ENCODE results near the gene SHTN1. TPM values are rescaled to one million over a fixed set of nuclear protein-coding genes. Genes with fewer than 3 reads are reported as not detected.

SHTN1 gene
- total RNA-seq, 4 donors from 2014 or later, result 16.8 to 45.8 (median 20.4) TPM

DNA sequence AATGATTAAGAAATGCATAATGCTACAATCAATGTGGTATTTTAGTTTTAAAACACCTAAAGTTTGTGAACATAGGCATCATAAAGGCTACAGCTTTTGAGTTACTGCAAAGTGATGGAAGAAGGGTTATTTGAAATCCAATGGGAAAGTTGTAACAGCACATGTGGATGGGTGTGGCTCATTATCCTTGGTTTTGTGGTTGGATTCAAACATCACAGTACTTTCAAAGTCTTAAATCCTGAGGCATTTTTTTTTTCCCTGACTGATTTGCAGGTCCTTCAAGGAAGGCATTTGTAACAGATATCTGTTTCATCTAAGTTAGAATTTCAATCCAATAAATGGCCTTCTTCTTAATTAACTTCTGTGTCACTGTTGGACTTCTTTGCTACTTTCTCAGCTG, 9.8 kb upstream of the SHTN1 start:
- no peak overlapping the region for H3K4me3 ChIP-seq
- TF ChIP-seq, protein P1, sequence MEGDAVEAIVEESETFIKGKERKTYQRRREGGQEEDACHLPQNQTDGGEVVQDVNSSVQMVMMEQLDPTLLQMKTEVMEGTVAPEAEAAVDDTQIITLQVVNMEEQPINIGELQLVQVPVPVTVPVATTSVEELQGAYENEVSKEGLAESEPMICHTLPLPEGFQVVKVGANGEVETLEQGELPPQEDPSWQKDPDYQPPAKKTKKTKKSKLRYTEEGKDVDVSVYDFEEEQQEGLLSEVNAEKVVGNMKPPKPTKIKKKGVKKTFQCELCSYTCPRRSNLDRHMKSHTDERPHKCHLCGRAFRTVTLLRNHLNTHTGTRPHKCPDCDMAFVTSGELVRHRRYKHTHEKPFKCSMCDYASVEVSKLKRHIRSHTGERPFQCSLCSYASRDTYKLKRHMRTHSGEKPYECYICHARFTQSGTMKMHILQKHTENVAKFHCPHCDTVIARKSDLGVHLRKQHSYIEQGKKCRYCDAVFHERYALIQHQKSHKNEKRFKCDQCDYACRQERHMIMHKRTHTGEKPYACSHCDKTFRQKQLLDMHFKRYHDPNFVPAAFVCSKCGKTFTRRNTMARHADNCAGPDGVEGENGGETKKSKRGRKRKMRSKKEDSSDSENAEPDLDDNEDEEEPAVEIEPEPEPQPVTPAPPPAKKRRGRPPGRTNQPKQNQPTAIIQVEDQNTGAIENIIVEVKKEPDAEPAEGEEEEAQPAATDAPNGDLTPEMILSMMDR (IDR thresholded peaks at IDR 0.05), result no peak
- no peak for TF ChIP-seq POLR2A (IDR thresholded peaks at IDR 0.05)
- no peak for TF ChIP-seq POLR2AphosphoS5 (IDR thresholded peaks at IDR 0.05)
- H3K4me1 ChIP-seq, result no peaks in the 10 kb centered on the region
- DNase-seq, result no peak
- no peak overlapping the region for H3K27ac ChIP-seq
- H3K9me3 ChIP-seq, result no peaks in the 10 kb centered on the region
- intact Hi-C loops (cut with DNase I; ENCODE audit: low total_unique reads), result no loop called here
- no peaks in the 10 kb centered on the region for H3K27me3 ChIP-seq
- in situ Hi-C loops (cut with MboI; ENCODE audit: low pct_ligation_motif_present in 1 of 4, low pct_unique_long_range_greater_than_20kb in 1 of 4, low sequenced_read_pairs in 3 of 4), result no loop called here
- no peaks in the 10 kb centered on the region for H3K36me3 ChIP-seq

DNA sequence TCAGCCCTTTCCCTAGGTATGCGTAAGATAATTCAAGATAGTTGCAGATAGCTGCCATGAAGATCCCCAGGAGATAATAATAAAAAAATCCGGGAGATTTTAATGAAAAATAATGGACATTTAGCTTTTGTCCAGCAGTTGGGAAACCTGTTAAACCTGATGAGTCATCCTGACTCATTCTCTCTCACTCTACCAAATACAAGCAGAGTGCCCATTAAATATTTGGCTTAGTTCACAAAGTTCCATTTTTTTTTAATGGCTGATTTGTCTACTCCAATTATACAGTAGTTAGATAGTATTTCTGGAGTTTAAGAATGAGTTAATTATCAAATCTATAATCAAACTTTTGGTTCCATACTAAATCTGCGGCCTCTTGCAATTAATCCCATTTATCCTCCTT, 2.1 kb upstream of the SHTN1 start:
- 92 to 94% methylated on average over 3 of the region's 3 CpGs for WGBS, 2 donors (ENCODE audit: low coverage in 1 of 2)
- Histone ChIP-seq H3K27ac (no peak overlapping the region), H3K9me3 (no peaks in the 10 kb centered on the region), H3K36me3 (no peaks in the 10 kb centered on the region), H3K27me3 (peaks cover 6% of the 10 kb centered on the region), H3K4me3 (no peak overlapping the region), H3K4me1 (peaks cover 0 to 14% (median 9%) of the 10 kb centered on the region in 4 donors)
- TF ChIP-seq EP300 (IDR thresholded peaks at IDR 0.05; ENCODE audit: low read depth), result no peak
- TF ChIP-seq POLR2A (IDR thresholded peaks at IDR 0.05), result no peak
- TF ChIP-seq POLR2AphosphoS5 (IDR thresholded peaks at IDR 0.05), result no peak
- TF ChIP-seq, protein P1 (IDR thresholded peaks at IDR 0.05), result no peak
- intact Hi-C loops (cut with DNase I; ENCODE audit: low total_unique reads) (no loop called here), in situ Hi-C loops (cut with MboI; ENCODE audit: low pct_ligation_motif_present in 1 of 4, low pct_unique_long_range_greater_than_20kb in 1 of 4, low sequenced_read_pairs in 3 of 4) (no loop called here)
- DNase-seq, result no peak

DNA sequence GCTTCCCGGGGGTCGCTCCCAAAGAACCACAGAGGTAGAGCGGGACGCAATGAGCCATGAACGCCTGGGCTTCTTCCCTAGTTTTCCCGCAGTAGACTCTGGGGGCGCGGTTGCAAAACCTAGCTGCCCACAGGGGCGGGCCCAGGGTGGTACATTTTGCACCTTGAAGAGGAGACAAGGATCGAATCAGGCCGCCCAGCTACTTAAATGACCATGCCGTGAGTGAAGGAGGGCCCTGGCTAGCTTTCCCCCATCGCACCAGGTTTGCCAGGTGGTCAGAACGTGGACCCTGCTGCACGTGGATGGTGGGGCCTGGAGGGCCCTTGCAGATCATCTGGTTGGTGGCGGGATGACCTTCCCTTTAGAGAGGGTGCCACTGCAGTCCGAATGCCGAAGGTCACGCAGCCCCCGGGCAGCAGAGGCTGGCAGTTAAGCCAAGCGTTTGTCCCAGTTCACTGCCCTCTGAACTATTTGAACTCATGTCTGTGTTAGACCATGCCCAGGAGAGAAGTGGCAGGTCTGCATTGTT, 604 bp upstream of the SHTN1 start:
- in situ Hi-C loops (cut with MboI; ENCODE audit: low pct_ligation_motif_present in 1 of 4, low pct_unique_long_range_greater_than_20kb in 1 of 4, low sequenced_read_pairs in 3 of 4), result no loop called here
- DNase-seq, result peak; percentile 9
- peaks cover 6% of the 10 kb centered on the region for H3K27me3 ChIP-seq
- intact Hi-C loops (cut with DNase I; ENCODE audit: low total_unique reads), result no loop called here
- no peaks in the 10 kb centered on the region for H3K9me3 ChIP-seq
- H3K36me3 ChIP-seq, result no peaks in the 10 kb centered on the region
- H3K27ac ChIP-seq, result peak overlapping the region; percentile 88 to 91 (median 89)
- TF ChIP-seq POLR2A (IDR thresholded peaks at IDR 0.05) (no peak), EP300 (IDR thresholded peaks at IDR 0.05; ENCODE audit: low read depth) (no peak), POLR2AphosphoS5 (IDR thresholded peaks at IDR 0.05) (no peak)
- TF ChIP-seq, protein P1 (IDR thresholded peaks at IDR 0.05), result no peak
- peaks cover 0 to 14% (median 9%) of the 10 kb centered on the region in 4 donors for H3K4me1 ChIP-seq
- H3K4me3 ChIP-seq, result peak overlapping the region; percentile 56 to 73 (median 68)
- 20% methylated on average over 19 of the region's 21 CpGs; no CpG with 5 or more reads in 1 of the 2 donors for WGBS, 2 donors (ENCODE audit: low coverage in 1 of 2)

DNA sequence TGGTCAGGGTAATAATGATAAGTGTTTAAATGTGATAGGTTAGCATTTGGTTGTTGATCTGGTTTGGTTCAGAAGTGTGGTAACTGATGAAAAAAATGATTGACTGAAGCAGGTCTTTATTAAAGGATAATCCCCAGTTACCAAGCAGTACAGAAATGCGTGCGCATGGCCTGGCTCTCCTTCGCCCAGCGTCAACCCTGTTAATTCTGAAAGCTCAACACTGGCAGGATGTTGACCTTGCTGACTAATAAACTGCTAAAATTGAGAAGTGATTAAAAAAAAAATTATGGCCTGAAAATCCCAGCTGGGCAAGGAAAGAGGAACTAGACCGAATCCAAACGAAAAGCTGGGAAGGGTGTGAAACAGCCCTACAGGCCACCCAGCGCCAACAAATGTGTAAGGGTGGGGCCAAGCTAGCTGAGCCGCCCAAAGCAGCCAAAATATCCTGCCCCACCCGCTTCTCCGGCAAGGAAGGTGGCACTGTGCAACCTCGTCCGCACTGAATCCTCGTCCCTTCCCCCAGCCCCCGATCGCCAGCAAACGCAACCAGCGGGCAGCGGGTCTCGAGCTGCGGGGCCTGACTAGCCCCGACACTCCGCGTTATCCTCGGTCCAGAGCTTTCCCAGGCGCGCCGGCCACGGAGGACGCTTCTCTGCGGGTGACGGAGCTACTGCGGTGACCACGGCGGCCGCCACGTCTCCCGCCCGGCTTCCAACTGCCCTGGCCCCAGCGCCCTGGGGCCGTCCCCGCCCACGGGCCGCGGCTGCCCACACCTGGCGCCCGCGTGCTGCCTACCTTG, 561 bp downstream of the SHTN1 start:
- Histone ChIP-seq H3K27ac (peak overlapping the region; percentile 88 to 91 (median 89)), H3K27me3 (peaks cover 6% of the 10 kb centered on the region), H3K9me3 (no peaks in the 10 kb centered on the region), H3K4me1 (peaks cover 0 to 14% (median 9%) of the 10 kb centered on the region in 4 donors), H3K4me3 (peak overlapping the region; percentile 56 to 73 (median 68)), H3K36me3 (no peaks in the 10 kb centered on the region)
- WGBS, 2 donors (ENCODE audit: low coverage in 1 of 2), result 0 to 5% methylated on average over 3 to 44 of the region's 47 CpGs
- no peak for TF ChIP-seq POLR2AphosphoS5 (IDR thresholded peaks at IDR 0.05)
- TF ChIP-seq POLR2A (IDR thresholded peaks at IDR 0.05), result no peak
- TF ChIP-seq EP300 (IDR thresholded peaks at IDR 0.05; ENCODE audit: low read depth), result no peak
- TF ChIP-seq, protein P1 (IDR thresholded peaks at IDR 0.05), result no peak
- DNase-seq, result peak; percentile 68
- intact Hi-C loops (cut with DNase I; ENCODE audit: low total_unique reads) (no loop called here), in situ Hi-C loops (cut with MboI; ENCODE audit: low pct_ligation_motif_present in 1 of 4, low pct_unique_long_range_greater_than_20kb in 1 of 4, low sequenced_read_pairs in 3 of 4) (no loop called here)
